ENCODE results near the gene MINK1.

- TF ChIP-seq CTCF (conservative IDR thresholded peaks at IDR 0.05 in 1 of 2, IDR thresholded peaks at IDR 0.05 in 1 of 2; ENCODE audit: extremely low read depth in 1 of 2, insufficient read depth in 1 of 2, low read depth in 1 of 2, low read length in 2 of 2) (peak in 1 of 2 donors; percentile 30), EZH2 (IDR thresholded peaks at IDR 0.05; ENCODE audit: borderline replicate concordance, low read length) (no peak)
Observed at GRCh38 chr17:4852567-4853207, 19.5 kb downstream of the MINK1 start.

Measured in mammary epithelial cell (primary cell).